ENCODE data around the gene RHBDL2. TPM values are rescaled to one million over a fixed set of nuclear protein-coding genes. Genes with fewer than 3 reads are reported as not detected.

The RHBDL2 gene
- total and polyA plus RNA-seq, 9 of the 15 experiments (the other 6 are each of a cell fraction or from before 2014, with no cell fraction given): not detected

DNA sequence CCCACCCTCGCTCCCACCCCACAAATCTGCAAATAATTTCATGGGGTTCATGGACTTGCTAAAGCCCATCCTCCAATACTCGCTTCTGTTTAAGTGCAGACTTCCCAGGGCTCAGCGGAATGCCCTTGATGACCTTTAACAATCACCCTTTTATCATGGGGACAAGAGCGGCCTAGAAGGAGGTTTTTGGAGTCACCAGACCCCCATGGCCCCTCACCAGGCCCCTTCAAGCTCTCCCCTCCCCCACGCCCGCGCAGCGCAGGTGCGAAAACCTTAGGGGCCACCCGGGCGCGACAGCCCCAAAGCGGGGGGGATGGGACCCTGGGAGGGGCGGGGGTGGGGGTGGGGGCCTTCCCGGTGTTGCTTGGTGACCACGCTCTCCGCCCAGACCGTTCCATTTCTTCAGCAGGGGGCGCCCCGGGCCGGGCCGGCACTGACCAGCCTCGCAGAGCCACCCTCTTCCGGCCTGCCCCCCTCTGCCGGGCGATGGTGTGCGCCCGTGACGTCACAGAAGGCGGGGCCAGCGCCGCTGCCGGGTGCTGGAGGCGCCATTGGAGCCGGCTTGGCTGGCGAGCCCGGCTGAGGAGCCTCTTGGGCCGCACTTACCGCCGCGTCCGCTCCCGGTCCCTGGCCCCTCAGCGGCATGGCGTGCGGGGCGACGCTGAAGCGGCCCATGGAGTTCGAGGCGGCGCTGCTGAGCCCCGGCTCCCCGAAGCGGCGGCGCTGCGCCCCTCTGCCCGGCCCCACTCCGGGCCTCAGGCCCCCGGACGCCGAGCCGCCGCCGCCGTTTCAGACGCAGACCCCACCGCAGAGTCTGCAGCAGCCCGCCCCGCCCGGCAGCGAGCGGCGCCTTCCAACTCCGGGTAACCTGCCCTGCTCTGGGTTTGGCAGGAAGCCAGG lies 49.4 kb upstream of the RHBDL2 start, which contains the start of gene AKIRIN1:
Gene AKIRIN1 (plus strand): TSS at position 539 of the 900 bp plus-strand sequence. CDS start 105 bp downstream, at position 644.
- intact Hi-C loops (cut with micrococcal nuclease) (loop anchor here (1.0 kb wide), 1 partner anchor 101 kb away; no protein-coding TSS in a partner anchor), in situ Hi-C loops (cut with MboI) (no loop called here)
- Histone ChIP-seq H3K36me3 (ENCODE audit: control insufficient read depth, insufficient read depth, low read length) (peaks cover 35% of the 10 kb centered on the region), H3K9me1 (ENCODE audit: control insufficient read depth, insufficient read depth, low read length) (peaks cover 3% of the 10 kb centered on the region), H3K9ac (ENCODE audit: insufficient read depth in 1 of 2, low read depth in 2 of 2, low read length in 2 of 2) (peak within 1 kb of the TSS; percentile 86 to 97), H4K20me1 (replicated peaks; ENCODE audit: control insufficient read depth, insufficient read depth, low read length) (peaks cover 13% of the 10 kb centered on the region), H3K79me2 (ENCODE audit: control insufficient read depth, insufficient read depth, low read length) (peaks cover 52% of the 10 kb centered on the region), H3K4me2 (ENCODE audit: insufficient read depth, low read length) (peak within 1 kb of the TSS; percentile 90), H3K4me1 (replicated peaks in 1 of 2; ENCODE audit: control insufficient read depth in 2 of 2, insufficient read depth in 2 of 2, low read length in 2 of 2) (peaks cover 0 to 17% of the 10 kb centered on the region in 2 experiments; a peak in 3 of 5 replicates), H3K9me3 (replicated peaks; ENCODE audit: control insufficient read depth, insufficient read depth, low read depth, low read length) (no peaks in the 10 kb centered on the region), H3K27ac (ENCODE audit: extremely low read depth, low read depth, low read length) (peak within 1 kb of the TSS; percentile 90), H3K27me3 (ENCODE audit: control insufficient read depth in 2 of 2, insufficient read depth in 2 of 2, low read length in 2 of 2) (no peaks in the 10 kb centered on the region), H2AFZ (ENCODE audit: low read depth, low read length) (peak within 1 kb of the TSS; percentile 81), H3K4me3 (peak within 1 kb of the TSS; percentile 99)
- POLR2A ChIA-PET: interaction anchor here (0.6 to 0.7 kb wide), 2 partner anchors 21 to 175 kb away, joined by 3 read pairs; no protein-coding TSS in a partner anchor
- peak; percentile 94 for ATAC-seq
- 2% methylated on average over 63 of the region's 76 CpGs for WGBS (ENCODE audit: insufficient coverage, low coverage, missing lambda C conversion rate)
- CTCF ChIA-PET (ENCODE audit: low intra/inter-chr PET ratio): no interaction called here
- peak; percentile 57 for FAIRE-seq
- no TSS peak for BruUV-seq (replicated peaks)
- peak; percentile 99 for DNase-seq (ENCODE audit: extremely low read depth in 1 of 4, low spot score in 3 of 4)
- TF ChIP-seq, protein P1, sequence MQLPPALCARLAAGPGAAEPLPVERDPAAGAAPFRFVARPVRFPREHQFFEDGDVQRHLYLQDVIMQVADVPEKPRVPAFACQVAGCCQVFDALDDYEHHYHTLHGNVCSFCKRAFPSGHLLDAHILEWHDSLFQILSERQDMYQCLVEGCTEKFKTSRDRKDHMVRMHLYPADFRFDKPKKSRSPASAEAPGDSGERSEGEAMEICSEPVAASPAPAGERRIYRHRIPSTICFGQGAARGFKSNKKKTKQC (CRISPR knock-in tag; IDR thresholded peaks at IDR 0.05): no peak; the same call in 1 of the 2 replicates
- peak; percentile 99 for TF ChIP-seq NBN (IDR thresholded peaks at IDR 0.05; ENCODE audit: low read depth)
- TF ChIP-seq, protein P2, sequence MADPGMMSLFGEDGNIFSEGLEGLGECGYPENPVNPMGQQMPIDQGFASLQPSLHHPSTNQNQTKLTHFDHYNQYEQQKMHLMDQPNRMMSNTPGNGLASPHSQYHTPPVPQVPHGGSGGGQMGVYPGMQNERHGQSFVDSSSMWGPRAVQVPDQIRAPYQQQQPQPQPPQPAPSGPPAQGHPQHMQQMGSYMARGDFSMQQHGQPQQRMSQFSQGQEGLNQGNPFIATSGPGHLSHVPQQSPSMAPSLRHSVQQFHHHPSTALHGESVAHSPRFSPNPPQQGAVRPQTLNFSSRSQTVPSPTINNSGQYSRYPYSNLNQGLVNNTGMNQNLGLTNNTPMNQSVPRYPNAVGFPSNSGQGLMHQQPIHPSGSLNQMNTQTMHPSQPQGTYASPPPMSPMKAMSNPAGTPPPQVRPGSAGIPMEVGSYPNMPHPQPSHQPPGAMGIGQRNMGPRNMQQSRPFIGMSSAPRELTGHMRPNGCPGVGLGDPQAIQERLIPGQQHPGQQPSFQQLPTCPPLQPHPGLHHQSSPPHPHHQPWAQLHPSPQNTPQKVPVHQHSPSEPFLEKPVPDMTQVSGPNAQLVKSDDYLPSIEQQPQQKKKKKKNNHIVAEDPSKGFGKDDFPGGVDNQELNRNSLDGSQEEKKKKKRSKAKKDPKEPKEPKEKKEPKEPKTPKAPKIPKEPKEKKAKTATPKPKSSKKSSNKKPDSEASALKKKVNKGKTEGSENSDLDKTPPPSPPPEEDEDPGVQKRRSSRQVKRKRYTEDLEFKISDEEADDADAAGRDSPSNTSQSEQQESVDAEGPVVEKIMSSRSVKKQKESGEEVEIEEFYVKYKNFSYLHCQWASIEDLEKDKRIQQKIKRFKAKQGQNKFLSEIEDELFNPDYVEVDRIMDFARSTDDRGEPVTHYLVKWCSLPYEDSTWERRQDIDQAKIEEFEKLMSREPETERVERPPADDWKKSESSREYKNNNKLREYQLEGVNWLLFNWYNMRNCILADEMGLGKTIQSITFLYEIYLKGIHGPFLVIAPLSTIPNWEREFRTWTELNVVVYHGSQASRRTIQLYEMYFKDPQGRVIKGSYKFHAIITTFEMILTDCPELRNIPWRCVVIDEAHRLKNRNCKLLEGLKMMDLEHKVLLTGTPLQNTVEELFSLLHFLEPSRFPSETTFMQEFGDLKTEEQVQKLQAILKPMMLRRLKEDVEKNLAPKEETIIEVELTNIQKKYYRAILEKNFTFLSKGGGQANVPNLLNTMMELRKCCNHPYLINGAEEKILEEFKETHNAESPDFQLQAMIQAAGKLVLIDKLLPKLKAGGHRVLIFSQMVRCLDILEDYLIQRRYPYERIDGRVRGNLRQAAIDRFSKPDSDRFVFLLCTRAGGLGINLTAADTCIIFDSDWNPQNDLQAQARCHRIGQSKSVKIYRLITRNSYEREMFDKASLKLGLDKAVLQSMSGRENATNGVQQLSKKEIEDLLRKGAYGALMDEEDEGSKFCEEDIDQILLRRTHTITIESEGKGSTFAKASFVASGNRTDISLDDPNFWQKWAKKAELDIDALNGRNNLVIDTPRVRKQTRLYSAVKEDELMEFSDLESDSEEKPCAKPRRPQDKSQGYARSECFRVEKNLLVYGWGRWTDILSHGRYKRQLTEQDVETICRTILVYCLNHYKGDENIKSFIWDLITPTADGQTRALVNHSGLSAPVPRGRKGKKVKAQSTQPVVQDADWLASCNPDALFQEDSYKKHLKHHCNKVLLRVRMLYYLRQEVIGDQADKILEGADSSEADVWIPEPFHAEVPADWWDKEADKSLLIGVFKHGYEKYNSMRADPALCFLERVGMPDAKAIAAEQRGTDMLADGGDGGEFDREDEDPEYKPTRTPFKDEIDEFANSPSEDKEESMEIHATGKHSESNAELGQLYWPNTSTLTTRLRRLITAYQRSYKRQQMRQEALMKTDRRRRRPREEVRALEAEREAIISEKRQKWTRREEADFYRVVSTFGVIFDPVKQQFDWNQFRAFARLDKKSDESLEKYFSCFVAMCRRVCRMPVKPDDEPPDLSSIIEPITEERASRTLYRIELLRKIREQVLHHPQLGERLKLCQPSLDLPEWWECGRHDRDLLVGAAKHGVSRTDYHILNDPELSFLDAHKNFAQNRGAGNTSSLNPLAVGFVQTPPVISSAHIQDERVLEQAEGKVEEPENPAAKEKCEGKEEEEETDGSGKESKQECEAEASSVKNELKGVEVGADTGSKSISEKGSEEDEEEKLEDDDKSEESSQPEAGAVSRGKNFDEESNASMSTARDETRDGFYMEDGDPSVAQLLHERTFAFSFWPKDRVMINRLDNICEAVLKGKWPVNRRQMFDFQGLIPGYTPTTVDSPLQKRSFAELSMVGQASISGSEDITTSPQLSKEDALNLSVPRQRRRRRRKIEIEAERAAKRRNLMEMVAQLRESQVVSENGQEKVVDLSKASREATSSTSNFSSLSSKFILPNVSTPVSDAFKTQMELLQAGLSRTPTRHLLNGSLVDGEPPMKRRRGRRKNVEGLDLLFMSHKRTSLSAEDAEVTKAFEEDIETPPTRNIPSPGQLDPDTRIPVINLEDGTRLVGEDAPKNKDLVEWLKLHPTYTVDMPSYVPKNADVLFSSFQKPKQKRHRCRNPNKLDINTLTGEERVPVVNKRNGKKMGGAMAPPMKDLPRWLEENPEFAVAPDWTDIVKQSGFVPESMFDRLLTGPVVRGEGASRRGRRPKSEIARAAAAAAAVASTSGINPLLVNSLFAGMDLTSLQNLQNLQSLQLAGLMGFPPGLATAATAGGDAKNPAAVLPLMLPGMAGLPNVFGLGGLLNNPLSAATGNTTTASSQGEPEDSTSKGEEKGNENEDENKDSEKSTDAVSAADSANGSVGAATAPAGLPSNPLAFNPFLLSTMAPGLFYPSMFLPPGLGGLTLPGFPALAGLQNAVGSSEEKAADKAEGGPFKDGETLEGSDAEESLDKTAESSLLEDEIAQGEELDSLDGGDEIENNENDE (IDR thresholded peaks at IDR 0.05; ENCODE audit: low read depth, low read length): no peak

Measured in K562 (cell line).